HG03342 (cell line): ENCODE results near the gene LTBP2.

Source experiments
- ATAC-seq: cut with Tn5 transposase; IDR thresholded peaks from one replicate; pipeline ENCODE4 v1.9.1; 2021; ENCODE audit warnings: mild to moderate bottlenecking, moderate library complexity; ENCODE audit not compliant: unreplicated experiment

Gene LTBP2

DNA sequence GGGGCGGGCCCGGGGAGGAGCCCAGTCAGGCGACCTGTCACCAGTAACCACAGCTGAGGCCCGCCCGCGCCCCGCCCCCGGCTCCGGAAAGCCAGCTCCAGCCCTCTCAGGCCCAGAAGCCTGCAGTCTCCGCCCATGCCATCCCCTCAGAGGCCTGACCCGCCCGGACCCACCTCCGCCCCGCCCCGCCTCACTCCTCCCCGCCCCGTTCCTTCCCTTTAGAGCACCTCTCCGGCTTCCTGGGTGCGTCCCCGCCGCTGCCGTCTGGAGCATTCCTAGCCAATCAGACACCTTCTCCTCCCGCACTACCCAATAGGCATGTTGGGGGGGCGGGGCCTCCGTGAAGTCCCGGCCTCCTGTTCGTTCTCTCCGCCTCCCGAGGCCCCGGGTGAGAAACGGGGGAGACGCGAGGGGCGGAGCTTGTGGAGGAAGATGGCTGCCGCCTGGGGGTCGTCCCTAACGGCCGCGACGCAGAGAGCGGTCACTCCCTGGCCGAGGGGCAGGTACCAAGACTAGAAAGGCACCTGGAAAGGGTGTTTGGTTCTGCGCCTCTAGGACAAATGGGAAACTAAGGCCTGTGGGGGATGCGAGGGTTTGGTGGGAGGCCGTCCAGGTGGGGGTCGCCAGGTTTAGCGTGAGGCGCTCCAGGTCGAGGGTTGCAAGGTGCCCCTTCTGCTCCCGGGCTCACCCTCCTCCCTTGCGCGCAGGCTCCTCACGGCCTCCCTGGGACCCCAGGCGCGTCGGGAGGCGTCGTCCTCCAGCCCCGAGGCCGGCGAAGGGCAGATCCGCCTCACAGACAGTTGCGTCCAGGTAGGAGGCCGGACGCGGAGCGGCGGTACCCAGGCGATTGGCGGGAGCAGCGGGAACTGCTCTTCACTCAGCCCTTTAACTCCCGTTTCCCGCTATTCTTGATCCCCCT is 118.4 kb downstream of the LTBP2 start, which contains the start of gene ISCA2:
Gene ISCA2 (plus strand): TSS at position 423 of the 919 bp plus-strand sequence. CDS start 10 bp downstream, at position 433.
- ATAC-seq = peak; percentile 88

DNA sequence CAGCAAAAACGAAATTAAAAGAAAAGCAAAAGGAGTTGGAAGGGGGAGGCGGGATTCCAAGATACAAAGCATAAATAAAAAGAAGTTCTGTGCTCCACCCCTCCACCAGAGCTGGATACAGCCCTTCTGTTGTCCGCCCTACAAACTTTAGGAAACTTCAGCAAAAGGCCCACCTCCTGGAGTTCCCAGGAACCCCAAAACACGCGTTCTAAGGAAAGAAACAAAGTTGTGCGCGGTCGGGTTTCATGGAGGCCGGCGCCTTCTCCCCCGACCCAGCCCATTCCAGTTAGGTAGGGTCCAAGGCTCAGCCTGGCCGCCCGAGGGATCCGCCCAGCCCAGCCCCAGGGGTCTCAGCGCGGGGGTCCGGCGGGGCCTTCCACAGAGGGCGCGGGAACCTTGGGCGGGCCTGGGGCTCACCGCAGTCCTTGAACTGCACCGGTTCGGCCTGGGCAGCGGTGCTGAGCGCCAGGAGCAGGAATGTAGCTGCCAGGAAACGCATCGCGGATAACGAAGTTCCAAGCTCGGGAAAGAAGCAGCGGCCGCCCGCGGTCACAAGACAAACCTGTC is 119.2 kb downstream of the LTBP2 start, which contains the start of gene NPC2:
Gene NPC2 (minus strand): TSS at position 530 of the 567 bp plus-strand sequence. CDS start 31 bp downstream, at position 499.
- peak; percentile 2 for ATAC-seq

DNA sequence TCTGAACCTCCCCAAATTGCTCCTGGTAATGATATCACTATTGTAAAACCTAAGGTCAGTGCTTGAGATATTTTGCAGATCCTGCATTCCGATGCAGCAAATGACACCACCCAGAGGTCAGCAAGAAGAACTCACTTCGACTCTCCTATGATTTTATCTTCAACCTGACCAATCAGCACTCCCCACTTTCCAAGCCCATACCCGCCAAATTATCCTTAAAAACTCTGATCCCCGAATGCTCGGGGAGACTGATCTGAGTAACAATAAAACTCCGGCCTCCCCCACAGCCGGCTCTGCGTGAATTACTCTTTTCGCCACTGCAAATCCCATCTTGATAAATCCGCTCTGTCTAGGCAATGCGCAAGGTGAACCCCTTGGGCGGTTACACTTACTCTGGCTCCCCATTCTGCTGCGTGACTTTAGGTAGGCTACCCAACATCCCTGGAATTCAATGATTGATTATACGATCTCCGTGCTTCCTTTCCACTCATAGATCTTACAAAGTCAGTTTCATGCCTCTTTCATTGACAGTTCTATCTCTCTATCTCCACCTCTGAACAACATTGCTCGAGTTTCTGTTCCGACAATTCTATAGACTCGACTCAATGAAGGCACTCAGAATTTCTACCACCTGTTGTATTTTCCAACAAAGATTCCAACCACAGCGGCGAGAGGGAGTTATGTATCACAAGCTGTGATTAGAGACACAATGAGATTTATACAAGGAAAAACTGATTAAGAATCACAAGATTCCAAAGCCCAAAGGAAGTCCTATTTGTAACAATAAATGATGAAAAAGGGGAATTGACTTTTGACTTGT is 119.9 kb downstream of the LTBP2 start:
- ATAC-seq = no peak

DNA sequence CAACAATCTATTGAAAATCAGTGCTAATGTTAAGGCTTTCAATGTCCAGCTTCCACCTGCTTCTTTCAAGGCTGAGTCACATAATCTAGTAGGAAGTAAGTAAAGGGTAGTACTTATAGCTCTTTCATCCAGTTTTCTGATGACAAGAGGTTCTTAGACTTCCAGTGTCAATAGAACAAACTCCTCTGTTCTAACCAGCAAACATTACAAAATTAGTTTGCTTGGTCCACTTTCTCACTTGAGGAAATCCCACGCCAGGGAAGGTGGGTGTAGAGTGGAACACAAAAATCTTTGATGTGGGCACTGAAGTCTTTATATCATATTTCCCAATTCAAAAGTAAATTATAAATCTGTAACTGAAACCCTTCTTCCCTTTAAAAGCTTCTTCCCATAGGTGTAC is 121.6 kb downstream of the LTBP2 start:
- no peak for ATAC-seq

DNA sequence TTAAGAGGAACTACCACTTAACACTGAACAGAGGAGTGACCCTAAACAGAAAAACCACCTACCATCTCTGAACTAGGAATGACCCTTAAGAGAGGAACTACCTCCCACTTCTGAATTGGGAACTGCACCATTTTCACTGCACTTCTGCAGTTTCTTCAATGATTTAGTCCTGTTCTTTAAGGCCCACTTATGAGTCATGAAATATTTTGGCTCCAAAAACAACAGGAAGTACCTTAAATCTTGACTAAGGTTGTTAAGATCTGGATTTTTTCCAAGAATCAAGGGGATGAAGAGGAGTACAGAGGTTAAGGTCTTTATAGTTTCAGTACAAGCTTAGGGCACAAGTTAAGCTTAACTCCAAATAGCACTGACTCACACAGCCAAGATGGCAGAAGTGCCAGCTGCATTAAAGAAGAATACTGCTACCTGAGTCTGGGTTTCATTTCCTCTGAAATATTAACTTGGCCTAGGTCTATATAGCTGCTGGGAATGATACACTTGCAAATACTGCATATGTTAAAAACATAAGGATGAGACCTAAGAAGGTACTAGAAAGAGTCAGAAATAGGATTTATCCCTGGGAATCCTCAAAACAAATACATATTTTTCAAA is 123.1 kb downstream of the LTBP2 start:
- no peak for ATAC-seq

DNA sequence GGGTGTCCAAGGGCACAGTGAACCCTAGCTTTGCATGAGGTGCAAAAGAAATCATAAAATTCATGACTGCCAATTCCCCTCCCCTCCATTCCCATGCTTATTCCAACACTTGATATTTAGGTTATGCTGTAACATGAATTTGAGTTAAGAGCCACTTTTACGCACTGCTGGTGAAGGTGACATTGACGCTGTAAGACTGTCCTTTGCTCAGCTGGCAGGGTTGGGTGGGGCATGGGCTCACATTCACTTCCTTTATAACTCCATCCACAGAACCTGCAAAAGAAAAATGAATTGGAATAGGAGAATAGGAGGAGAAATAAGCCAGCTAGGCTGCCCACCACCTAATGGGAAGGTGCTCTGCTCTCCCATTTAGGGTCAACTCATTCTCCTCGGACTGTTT is 125.9 kb downstream of the LTBP2 start:
- ATAC-seq = no peak

DNA sequence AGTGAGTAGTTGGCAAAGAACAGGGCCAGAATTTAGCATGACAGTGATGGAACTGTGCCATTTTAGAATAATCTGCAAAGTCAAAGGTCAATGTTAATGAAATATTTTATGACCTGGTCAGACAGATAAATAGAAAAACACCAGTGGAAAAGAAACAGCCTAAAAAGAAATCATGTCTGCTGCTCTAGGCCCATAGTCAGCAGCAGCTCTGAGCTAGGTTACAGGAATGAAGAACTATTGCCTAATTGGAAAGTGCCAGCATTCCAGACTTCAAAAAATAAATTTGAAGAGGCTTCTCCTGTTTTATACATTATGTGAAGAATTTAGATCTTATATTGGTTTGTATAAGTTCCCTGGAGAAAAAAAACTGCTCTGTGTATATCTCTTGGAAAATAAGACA is 128.7 kb downstream of the LTBP2 start:
- ATAC-seq = no peak

DNA sequence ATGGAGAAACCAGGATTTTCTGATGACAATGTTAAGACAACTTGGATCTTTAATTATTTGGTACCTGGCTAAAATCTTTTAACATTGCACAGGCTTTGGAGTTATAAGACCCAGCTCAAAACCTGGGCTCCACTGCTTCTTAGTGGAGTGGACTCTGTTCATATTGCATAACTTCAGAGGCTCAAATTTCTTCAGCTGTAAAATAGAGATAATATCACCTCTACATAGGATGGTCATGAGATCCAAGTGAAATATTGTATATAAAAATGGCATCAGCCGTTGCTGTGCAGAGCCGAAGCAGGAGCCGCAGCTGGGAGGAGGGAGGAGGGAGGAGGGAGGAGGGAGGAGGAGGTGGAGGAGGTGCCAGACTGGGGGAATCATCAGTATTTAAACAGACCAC is 129.5 kb downstream of the LTBP2 start:
- ATAC-seq = no peak

DNA sequence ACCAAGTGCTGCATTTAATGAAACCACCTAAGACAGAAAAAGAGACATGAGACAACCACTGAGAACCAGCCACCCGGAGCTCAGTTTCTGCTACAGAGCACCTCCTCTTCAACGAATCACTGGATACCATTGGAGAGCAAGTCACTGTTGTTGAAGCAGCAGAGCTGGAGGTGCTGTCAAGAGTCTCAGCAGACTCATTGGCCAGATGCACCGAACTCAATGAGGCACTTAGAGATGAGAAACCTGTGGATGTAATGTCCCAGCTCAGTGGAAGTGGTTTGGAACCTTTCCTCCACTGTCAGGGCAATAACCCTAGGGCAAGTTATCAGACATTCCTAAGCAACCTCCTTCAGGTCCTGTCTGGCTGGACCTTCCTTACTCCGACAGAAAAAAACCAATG is 132.0 kb downstream of the LTBP2 start:
- ATAC-seq = no peak

DNA sequence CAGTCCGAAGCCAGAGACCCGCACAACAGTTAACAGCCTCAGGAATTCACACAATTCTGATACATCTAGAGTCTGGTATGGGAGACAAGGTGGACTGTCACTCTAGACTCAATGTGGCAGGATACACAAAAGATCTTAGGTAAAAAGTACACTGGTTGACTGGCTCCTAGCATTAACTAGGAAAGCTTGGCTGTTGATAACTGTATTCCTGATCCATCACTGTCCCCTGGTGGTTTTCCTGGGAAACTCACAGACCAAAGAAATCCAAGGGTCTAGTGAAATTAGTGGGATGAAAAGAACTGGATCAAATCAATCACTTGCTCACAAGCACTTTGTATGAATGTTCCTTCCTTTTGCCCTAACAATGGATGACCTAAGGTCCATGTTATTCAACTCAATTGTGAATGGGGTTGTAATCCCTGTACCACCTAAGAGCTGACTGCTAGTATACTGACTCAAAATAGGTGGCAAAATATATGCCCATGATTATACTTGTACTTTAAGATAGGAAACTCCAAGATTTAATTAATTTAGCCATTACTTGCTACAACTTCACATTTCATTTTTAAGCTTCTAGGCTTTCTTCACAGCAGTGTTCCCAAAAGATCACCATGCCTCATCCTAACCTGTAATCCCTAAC is 132.9 kb downstream of the LTBP2 start:
- ATAC-seq = no peak

DNA sequence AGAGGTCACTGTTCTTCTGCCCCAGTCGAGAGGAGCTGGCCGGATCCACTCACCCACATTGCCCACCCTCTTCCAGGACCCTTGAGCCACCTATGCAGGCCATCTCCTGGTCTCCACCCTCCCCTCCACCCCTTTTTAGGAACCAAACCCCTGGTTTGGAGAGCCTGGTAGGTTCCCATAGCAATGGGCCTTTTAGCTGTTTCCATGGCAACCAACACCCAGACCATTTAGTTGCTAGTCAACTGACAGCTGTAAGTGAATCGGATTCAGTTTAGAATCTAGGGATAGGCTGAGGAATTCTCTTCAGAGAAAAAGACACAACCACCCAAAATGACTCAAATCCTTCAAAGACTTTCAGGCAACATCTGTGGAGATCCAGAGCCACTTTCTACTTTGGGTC is 135.4 kb downstream of the LTBP2 start:
- no peak for ATAC-seq

DNA sequence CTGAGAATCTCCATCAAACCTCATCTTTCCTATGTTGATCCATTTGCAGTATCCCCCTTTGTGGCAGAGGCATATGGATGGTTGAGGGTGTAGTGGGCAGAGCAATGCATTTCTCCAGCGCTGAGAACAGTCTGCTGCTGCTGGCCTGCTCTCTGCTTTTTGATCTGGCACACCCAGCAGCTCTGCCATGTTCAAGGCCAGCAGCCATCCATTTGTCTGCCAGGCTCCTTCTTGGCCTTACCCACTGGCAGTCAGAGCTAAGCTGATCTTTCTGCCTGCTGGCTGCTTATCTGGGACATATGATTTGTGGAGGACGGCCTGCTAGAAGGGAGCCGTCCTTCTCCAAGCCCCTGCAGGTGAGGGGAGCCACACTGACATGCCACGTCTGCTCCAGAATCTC is 135.9 kb downstream of the LTBP2 start:
- ATAC-seq = no peak

DNA sequence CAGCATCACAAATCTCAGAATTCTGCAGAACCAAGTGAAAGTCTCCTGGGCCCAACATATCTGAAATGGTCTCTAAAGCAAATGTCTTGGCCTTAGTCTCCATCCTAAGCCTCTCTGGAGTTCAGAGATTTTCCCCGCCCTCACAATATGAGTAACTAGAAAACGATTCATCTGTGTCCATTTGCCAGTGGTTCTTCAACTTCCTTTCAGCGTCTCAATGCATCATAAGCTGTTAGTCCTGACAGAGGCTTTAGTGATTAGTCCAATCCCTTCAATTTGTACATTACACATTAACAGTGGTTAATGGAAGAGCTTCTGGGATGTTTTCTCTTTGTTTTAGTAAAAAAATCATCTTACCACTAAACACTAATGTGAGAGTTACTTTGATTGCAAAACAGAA is 136.4 kb downstream of the LTBP2 start:
- ATAC-seq = no peak

DNA sequence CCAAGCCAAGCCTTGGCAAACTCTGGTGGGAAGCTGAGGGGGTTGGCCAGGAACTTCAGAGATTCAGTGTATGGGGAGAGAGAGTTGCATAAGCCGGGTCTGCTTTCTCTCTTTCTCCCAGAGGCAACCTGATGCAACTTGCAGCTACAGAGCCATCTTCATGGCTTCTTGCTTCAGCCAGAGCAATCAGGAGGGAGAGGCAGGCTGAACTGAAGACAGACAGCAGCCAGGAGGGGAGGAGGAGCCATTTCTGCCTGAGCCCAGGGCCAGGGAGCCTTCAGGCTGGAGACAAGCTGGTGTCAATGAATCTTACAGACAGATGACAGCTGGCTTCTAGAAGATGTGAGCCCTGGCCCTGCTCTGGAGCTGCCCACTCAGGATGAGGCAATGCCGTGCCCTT is 137.7 kb downstream of the LTBP2 start:
- no peak for ATAC-seq

DNA sequence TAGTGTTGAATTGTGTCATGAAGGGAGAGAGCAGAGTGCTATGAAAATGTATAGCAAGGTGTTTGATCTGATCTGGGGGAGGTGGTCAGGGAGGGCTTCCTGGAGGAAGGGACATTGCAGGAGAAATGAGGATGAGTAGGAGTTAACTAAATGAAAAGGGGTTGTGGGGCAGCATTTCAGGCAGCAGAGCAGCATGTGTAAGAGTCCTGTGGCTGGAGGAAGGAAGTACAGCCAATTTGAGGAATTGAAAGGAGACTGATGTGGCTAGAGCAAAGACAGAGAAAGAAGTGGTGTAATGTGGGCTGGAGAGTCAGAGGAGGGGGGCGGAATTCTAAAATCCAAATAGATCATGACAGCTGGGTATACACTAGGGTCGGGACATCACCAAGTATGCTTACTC is 139.4 kb downstream of the LTBP2 start:
- ATAC-seq = no peak

DNA sequence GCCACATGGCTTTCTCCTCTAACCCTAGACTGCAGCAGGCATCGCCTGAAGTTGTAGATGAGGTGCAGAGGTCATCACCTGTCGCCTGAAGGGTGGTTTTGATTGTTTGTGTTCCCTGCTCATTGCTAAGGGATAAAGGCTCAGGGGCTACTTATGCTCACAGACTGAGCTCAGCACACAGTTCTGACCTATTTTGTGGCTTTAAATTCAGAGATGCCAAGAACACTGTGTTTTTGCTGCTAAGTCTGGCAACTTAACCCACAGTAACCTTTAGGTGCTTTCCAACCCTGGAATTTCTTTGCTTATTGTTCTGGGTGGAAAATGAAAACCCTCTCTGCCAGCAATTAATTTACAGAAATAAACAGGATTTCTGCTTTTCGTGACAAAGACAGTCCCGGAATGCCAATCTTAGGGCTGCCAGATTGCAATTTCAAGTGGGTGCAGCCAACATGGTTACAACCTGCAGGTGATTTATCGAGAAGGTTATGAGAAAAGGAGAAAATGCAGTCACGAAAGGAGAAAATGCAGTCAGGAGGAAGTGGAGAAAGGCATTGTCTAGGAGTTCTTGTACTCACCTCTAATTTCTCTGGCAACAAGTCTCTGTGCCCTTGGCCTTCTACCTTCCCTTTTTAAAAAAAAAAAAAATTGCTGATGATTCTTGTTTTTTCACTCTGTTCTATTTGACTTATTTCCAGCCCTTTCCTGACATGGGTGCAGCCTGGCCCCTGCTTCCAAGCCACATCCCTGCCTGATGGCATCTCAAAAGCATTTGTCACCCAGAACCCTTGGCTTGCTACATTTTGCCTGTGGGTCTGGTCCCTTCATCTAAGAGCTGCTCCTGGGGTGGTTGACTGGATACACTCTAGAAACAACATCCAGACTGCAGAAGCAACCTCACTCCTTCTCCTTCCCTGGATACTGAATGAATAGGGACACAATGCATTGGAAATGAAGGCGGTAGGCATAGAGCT is 142.2 kb downstream of the LTBP2 start:
- ATAC-seq = no peak

DNA sequence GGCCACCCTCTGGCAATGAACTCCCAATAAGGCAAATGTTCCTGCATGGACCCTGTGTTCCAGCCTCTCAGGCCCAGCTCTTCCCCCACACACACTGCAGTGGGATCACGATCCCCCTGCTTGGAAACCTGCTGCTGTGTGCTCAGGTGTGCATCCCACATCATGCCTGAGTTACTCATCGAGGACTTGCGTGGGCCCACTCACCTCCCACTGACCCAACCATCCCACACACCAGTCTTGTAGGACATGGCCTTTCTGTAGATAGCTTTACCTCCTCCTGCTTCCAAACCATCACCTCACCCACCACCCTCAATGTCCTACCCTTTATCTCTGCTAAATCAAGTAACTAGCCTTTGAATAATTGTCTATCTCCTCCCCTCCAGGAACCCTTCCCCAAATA is 143.5 kb downstream of the LTBP2 start:
- ATAC-seq = no peak

DNA sequence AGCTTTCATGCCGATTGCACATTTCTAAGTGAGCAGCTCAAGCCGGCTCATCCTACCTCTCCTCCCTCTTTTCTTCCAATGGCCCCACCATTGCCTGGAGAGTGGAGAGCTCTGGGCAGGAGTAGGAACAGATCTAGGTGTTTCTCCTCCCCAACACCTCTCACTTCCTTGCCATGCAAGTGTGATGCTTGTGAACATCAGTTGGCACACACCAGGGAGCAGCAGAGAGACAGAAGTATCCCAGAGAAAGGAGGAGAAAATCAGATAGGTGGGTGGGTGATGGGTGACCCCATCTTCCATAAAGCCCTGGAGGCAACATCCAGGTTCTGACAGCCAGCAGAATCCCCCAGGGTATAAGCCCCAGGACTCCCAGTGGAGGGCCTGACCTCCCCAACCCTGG is 146.7 kb downstream of the LTBP2 start:
- no peak for ATAC-seq

DNA sequence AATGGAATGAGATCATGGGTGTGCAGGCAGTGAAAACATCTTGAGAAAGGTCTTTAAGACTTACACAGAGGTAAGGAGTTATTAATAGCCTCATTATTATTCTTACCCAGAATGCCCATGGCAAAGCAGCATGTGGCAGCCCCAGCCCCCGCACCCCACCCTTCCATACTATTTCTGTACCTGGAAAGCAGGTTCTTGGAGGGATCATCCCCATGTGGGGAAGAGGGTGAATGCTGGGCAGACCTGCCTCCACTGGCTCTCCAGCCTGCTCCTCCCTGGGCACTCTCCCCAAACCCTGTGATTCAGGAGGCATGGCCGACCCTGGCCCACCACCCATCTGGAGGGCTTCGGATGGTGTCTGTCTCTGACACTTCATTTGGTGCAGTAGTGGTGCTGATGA is 147.3 kb downstream of the LTBP2 start:
- no peak for ATAC-seq
